ENCODE data around the gene UTF1. TPM values are rescaled to one million over a fixed set of nuclear protein-coding genes. Genes with fewer than 3 reads are reported as not detected.

Gene UTF1
- total and polyA plus RNA-seq, 2 donors (not counting 1 experiment from before 2014, with no cell fraction given), result 0.10 to 0.25 TPM

DNA sequence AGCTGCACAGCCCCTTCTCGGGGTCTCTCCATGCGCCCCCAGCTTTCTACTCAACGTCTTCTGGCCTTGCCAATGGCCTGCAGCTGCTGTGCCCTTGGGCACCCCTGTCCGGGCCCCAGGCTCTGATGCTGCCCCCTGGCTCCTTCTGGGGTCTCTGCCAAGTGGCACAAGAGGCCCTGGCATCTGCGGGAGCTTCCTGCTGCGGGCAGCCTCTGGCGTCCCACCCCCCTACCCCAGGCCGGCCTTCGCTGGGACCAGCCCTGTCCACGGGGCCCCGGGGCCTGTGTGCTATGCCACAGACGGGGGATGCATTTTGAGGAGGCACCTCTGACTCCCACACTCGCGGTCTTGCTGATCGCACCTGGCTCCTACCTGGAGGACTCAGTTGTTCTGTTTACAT, 10.0 kb downstream of the UTF1 start:
- Histone ChIP-seq H3K9me3 (ENCODE audit: control extremely low read depth in 1 of 3, control insufficient read depth in 2 of 3, insufficient read depth in 1 of 3, low read length in 2 of 3) (no peaks in the 10 kb centered on the region), H4K20me1 (ENCODE audit: control insufficient read depth, insufficient read depth, low read length, poor library complexity, severe bottlenecking) (peaks cover 4% of the 10 kb centered on the region), H3K4me1 (ENCODE audit: control insufficient read depth in 2 of 2, insufficient read depth in 2 of 2, low read length in 2 of 2) (peaks cover 60 to 62% of the 10 kb centered on the region in 2 donors), H2AFZ (ENCODE audit: insufficient read depth, low read depth, low read length, poor library complexity, severe bottlenecking) (no peak overlapping the region), H3K79me2 (ENCODE audit: control insufficient read depth, insufficient read depth, low read length) (no peaks in the 10 kb centered on the region), H3K4me2 (replicated peaks; ENCODE audit: low read depth, low read length, poor library complexity, severe bottlenecking) (peak overlapping the region; percentile 35), H3K27me3 (replicated peaks in 1 of 4; ENCODE audit: control extremely low read depth in 1 of 4, control insufficient read depth in 3 of 4, insufficient read depth in 4 of 4, low read length in 3 of 4) (peaks cover 0 to 45% (median 19%) of the 10 kb centered on the region in 4 experiments), H3K4me3 (ENCODE audit: control extremely low read depth in 1 of 5, extremely low read depth in 1 of 5, insufficient read depth in 1 of 5, low read depth in 2 of 5, low read length in 4 of 5) (no peak overlapping the region), H3K27ac (ENCODE audit: low read length in 2 of 2) (no peak overlapping the region), H3K9ac (ENCODE audit: low read length) (no peak overlapping the region), H3K36me3 (replicated peaks in 1 of 2; ENCODE audit: control extremely low read depth in 1 of 2, control insufficient read depth in 1 of 2, extremely low read depth in 1 of 2, insufficient read depth in 2 of 2, low read length in 1 of 2) (no peaks in the 10 kb centered on the region)
- TF ChIP-seq, protein P1, sequence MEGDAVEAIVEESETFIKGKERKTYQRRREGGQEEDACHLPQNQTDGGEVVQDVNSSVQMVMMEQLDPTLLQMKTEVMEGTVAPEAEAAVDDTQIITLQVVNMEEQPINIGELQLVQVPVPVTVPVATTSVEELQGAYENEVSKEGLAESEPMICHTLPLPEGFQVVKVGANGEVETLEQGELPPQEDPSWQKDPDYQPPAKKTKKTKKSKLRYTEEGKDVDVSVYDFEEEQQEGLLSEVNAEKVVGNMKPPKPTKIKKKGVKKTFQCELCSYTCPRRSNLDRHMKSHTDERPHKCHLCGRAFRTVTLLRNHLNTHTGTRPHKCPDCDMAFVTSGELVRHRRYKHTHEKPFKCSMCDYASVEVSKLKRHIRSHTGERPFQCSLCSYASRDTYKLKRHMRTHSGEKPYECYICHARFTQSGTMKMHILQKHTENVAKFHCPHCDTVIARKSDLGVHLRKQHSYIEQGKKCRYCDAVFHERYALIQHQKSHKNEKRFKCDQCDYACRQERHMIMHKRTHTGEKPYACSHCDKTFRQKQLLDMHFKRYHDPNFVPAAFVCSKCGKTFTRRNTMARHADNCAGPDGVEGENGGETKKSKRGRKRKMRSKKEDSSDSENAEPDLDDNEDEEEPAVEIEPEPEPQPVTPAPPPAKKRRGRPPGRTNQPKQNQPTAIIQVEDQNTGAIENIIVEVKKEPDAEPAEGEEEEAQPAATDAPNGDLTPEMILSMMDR (IDR thresholded peaks at IDR 0.05), result no peak
- CTCF ChIA-PET, result interaction anchor here (1.0 kb wide), 1 partner anchor 89 kb away, joined by 4 read pairs; no protein-coding TSS in a partner anchor
- intact Hi-C loops (cut with micrococcal nuclease), result loop anchor here (2.0 kb wide), 1 partner anchor 19 kb away; no protein-coding TSS in a partner anchor
- Mint-ChIP-seq H3K4me1 (peaks cover 39% of the 10 kb centered on the region), H3K27me3 (peaks cover 14% of the 10 kb centered on the region), H3K27ac (no peak overlapping the region), H3K9me3 (ENCODE audit: insufficient read depth) (no peaks in the 10 kb centered on the region), H3K4me3 (no peak overlapping the region)
- ATAC-seq (ENCODE audit: low read depth), result no peak
- 40% methylated on average over 12 of the region's 15 CpGs for WGBS (ENCODE audit: insufficient coverage)
- POLR2A ChIA-PET, result interaction anchor here (0.8 to 1.0 kb wide), 2 partner anchors 21 to 35 kb away, joined by 3 read pairs; no protein-coding TSS in a partner anchor
- no peak for DNase-seq

DNA sequence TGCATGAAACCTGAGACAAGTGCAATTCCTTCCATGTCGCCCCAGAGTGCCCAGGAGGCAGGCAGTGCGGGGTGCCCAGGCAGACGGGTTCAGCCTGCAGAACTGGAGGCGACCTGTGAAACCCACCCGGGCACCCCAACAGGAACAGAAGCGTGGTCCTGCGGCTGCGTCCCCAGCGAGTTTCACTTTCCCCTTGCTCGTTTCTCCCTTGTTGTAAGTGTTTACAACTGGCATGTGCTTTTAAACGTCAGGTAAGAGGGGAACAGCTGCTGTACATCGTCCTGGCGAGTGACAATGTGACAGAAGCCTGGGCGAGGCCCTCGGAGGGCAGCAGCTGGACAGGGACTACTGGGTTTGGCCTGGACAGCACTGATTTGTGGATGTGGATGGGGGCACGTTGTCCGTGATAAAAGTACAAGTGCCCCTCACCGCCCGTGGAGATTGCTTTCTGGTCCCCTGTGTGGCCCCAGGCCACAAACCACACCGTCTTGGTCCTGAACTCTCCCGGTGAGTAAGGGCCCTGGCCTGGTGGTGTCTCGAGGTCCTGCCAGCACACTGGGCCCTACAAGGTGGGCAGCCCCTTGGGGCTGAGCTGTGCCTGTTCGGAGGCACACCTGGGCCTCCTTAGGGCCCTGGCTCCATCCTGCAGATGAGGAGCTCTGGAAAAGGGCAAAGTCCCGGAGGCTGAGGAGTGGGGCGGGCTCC, 11.6 kb downstream of the UTF1 start:
- H3K27ac ChIP-seq (ENCODE audit: low read length in 2 of 2), result peak overlapping the region; percentile 4 to 14
- peak overlapping the region; percentile 76 for H3K4me2 ChIP-seq (replicated peaks; ENCODE audit: low read depth, low read length, poor library complexity, severe bottlenecking)
- 21% methylated on average over 25 of the region's 25 CpGs for WGBS (ENCODE audit: insufficient coverage)
- H3K27me3 ChIP-seq (replicated peaks in 1 of 4; ENCODE audit: control extremely low read depth in 1 of 4, control insufficient read depth in 3 of 4, insufficient read depth in 4 of 4, low read length in 3 of 4), result peaks cover 0 to 28% (median 13%) of the 10 kb centered on the region in 4 experiments
- peaks cover 44 to 50% of the 10 kb centered on the region in 2 donors for H3K4me1 ChIP-seq (ENCODE audit: control insufficient read depth in 2 of 2, insufficient read depth in 2 of 2, low read length in 2 of 2)
- H3K4me3 ChIP-seq (ENCODE audit: control extremely low read depth in 1 of 5, extremely low read depth in 1 of 5, insufficient read depth in 1 of 5, low read depth in 2 of 5, low read length in 4 of 5), result peak overlapping the region in 4 of 5 experiments; percentile 57 to 70 (median 65)
- peak overlapping the region; percentile 50 for H3K27ac Mint-ChIP-seq
- peaks cover 13% of the 10 kb centered on the region for H3K27me3 Mint-ChIP-seq
- CTCF ChIA-PET, result interaction anchor here (0.7 to 1.3 kb wide), 2 partner anchors 16 to 33 kb away, joined by 3 read pairs; no protein-coding TSS in a partner anchor
- peak overlapping the region; percentile 65 for H3K9ac ChIP-seq (ENCODE audit: low read length)
- ATAC-seq (ENCODE audit: low read depth) (peak; percentile 45), DNase-seq (peak; percentile 62)
- H2AFZ ChIP-seq (ENCODE audit: insufficient read depth, low read depth, low read length, poor library complexity, severe bottlenecking), result peak overlapping the region; percentile 74
- peaks cover 33% of the 10 kb centered on the region for H3K4me1 Mint-ChIP-seq
- POLR2A ChIA-PET, result interaction anchor here (1.4 kb wide), 1 partner anchor 20 kb away, joined by 3 read pairs; no protein-coding TSS in a partner anchor
- intact Hi-C loops (cut with micrococcal nuclease), result loop anchor here (2.0 kb wide), 1 partner anchor 17 kb away; no protein-coding TSS in a partner anchor
- peak overlapping the region; percentile 85 for H3K4me3 Mint-ChIP-seq
- TF ChIP-seq EZH2 (IDR thresholded peaks at IDR 0.05; ENCODE audit: borderline replicate concordance, insufficient read depth, low read depth, low read length, poor library complexity, severe bottlenecking), result no peak
- TF ChIP-seq, protein P1 (IDR thresholded peaks at IDR 0.05), result no peak
- no peaks in the 10 kb centered on the region for H3K79me2 ChIP-seq (ENCODE audit: control insufficient read depth, insufficient read depth, low read length)
- H3K9me3 Mint-ChIP-seq (ENCODE audit: insufficient read depth), result no peaks in the 10 kb centered on the region
- no peaks in the 10 kb centered on the region for H4K20me1 ChIP-seq (ENCODE audit: control insufficient read depth, insufficient read depth, low read length, poor library complexity, severe bottlenecking)
- no peaks in the 10 kb centered on the region for H3K36me3 ChIP-seq (replicated peaks in 1 of 2; ENCODE audit: control extremely low read depth in 1 of 2, control insufficient read depth in 1 of 2, extremely low read depth in 1 of 2, insufficient read depth in 2 of 2, low read length in 1 of 2)
- H3K9me3 ChIP-seq (ENCODE audit: control extremely low read depth in 1 of 3, control insufficient read depth in 2 of 3, insufficient read depth in 1 of 3, low read length in 2 of 3), result no peaks in the 10 kb centered on the region
